G401 (cell line): ENCODE measurements around the gene SYCE3. TPM values are rescaled to one million over a fixed set of nuclear protein-coding genes. Genes with fewer than 3 reads are reported as not detected.

Experiments
- DNase-seq: peaks from one replicate; pipeline ENCODE4 v3.0.0-alpha.2; 2015; ENCODE audit warnings: low spot score
- in situ Hi-C: cut with HindIII; loops from 2 replicates; pipeline ENCODE4 v1.10.0; 2016; ENCODE audit warnings: low sequenced_read_pairs, mixed read lengths
- total RNA-seq: library from RNA; depleted of rRNA; stranded (reverse); fragments of >200 nt; shearing (Covaris generic); gene quantifications from 2 replicates; pipeline ENCODE4 v1.2.3, GENCODE V29; 2014

SYCE3 gene
- total RNA-seq, 1 experiment from 2014 or later = not detected

DNA sequence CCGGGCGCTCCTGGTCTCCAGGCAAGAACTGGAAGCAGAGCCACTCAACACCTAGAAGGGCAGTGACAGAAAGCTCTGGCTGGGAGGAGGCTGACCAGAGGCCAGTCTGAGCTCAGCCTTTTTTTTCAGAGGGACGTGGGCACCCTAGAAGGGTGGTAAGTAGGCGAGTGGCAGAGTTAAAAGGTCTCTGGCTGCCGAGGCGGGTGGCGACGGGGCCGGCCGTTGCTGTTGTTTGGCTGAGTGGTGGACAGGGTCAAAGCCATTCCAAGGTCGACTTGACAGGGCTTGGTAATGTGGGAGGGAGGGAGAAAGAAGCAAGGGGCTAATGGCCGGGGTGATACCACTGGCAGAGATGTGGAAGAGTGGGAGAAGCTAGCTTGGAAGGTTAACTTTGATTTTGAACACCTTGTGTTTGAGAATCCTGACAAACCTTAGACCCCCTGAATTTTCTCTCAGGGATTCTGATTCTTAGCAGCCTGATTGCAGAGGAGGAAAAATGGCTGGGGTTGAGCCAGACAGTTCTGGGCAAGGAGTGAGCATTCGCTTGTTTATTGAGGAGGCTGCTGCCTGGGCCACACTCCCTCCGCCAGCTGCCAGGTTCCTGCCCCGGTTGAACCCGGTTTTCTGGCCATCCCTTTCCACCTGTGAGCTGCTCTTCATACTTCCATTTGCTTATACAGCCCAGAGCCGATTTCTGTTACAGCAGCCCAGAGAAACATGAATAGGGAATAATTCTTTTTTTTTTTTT lies 868 bp upstream of the SYCE3 start:
- peak; percentile 68 for DNase-seq

GRCh38 chr22:50561401-50562358 lies 1.0 kb downstream of the SYCE3 start:
- no peak for DNase-seq
- in situ Hi-C loops = no loop called here

More for the DNA sequence above, 868 bp upstream of the SYCE3 start:
- in situ Hi-C loops = no loop called here

- DNase-seq = no peak
- in situ Hi-C loops = no loop called here
Measured at GRCh38 chr22:50560034-50560433, 2.7 kb downstream of the SYCE3 start.

GRCh38 chr22:50556703-50557102 lies 6.0 kb downstream of the SYCE3 start:
- in situ Hi-C loops = no loop called here
- no peak for DNase-seq

- no peak for DNase-seq
Measured at GRCh38 chr22:50553310-50553709, 9.4 kb downstream of the SYCE3 start.

DNA sequence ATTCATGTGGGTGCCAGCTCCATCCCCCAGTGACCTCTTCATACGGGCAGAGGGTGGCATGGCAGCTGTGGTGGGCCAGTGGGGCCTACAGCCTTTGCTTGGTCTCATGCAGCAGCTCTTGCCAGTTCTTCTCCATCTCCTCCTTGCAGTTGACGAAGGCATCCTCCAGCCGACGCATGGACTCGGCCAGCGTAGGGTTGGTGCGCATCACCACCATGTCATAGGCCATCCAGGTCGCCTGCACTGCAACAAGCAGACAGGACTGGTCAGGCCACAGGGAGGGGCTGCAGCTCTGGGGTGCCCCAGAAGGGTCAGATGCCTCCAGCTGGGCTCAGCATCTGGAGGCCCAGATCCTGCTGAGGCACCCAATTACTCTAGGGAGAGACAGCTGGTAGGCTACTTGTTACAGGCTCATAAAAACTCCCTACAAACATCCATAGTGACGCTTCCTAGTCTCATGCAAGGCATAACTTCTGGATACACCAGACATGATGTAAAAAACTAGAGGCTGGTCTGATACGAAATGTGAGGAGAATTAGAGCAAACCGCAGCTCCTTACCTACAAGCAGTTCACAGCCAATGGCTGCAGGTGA lies 11.5 kb downstream of the SYCE3 start:
- DNase-seq = no peak
- in situ Hi-C loops = no loop called here

More at GRCh38 chr22:50553310-50553709, 9.4 kb downstream of the SYCE3 start:
- in situ Hi-C loops = no loop called here

GRCh38 chr22:50550395-50550794 lies 12.3 kb downstream of the SYCE3 start:
- in situ Hi-C loops = no loop called here
- DNase-seq = no peak

DNA sequence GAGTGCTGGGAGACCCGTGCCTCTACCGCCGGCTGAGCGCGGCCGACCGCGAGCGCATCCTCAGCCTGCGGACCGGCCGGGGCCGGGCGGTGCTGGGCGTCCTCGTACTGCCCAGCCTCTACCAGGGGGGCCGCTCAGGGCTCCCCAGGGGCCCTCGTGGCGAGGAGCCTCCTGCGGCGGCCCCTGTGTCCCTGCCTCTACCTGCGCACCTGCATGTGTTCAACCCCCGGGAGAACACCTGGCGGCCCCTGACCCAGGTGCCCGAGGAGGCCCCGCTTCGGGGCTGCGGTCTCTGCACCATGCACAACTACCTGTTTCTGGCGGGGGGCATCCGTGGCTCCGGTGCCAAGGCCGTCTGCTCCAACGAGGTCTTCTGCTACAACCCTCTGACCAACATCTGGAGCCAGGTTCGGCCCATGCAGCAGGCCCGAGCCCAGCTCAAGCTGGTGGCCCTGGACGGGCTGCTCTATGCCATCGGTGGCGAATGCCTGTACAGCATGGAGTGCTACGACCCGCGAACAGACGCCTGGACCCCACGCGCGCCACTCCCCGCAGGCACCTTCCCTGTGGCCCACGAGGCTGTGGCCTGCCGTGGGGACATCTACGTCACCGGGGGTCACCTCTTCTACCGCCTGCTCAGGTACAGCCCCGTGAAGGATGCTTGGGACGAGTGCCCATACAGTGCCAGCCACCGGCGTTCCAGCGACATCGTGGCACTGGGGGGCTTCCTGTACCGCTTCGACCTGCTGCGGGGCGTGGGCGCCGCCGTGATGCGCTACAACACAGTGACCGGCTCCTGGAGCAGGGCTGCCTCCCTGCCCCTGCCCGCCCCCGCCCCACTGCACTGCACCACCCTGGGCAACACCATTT lies 13.6 kb downstream of the SYCE3 start:
- no peak for DNase-seq
- in situ Hi-C loops = no loop called here

DNA sequence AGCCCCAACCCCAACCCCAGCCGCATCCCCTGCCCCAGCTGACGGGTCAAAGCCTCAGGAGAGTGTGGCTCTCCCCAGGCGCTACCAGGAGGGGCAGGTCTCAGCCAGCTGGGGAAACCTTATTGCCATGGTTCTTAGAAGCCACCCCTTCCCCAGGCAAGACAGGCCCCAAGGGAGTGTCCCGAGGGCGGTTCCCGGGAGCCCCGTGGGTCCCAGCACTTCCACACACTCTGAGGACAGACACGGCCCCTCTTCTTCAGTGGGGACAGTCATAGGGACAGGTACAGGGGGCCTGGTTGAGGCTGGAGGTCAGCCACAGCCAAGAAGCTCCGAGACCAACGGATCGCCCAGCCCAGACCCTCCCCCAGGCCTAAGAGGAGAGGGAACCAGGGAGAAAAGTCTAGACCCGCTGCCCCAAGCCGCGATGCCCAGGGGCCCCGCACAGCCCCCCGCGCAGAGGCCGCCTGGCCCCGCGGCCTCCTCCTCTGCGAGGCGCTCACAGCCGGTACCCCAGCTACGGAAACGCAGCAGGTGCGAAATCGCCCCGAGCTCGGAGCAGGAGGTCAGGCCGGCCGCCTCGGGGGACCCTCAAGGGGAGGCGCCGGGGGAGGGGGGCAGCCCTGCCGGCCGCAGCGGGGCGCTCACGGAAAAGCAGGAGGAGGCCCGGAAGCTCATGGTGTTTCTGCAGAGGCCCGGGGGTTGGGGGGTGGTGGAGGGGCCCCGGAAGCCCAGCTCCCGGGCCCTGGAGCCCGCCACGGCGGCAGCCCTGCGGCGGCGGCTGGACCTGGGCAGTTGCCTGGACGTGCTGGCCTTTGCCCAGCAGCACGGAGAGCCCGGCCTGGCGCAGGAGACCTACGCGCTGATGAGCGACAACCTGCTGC lies 14.4 kb downstream of the SYCE3 start:
- in situ Hi-C loops = no loop called here

DNA sequence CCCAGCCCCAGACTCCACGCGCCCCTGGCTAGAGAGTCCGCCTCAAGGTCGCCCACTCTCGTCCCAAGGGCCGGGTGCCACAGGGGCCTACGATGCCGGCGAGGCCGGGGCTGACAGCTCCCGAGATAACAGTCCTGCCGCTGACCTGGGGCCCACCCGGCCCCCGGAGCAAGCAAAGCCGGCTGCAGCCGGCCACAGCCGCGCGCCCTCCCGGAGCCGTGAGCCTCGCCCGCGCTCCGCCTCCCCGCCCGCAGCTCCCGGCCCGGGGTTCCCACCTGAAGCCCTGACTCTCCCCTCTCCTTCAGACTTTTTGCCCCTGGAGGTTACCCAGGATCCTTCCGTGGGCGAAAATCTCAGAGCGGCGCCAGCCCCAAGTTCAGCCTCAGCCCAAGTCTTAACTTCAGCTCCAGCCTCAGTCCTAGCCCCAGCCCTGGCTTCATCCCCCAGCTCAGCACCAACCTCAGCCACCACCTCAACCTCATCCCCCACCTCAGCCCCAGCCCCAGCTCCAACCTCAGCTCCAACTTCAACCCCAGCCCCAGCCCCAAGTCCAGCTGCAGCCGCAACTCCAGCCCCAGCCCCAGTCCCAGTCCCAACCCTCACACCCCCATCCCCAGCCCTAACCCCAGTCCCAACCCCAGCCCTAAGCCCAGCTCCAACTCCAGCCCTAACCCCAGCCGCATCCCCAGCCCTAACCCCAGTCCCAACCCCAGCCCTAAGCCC lies 15.3 kb downstream of the SYCE3 start:
- in situ Hi-C loops = no loop called here
- no peak for DNase-seq

More for the DNA sequence above, 14.4 kb downstream of the SYCE3 start:
- no peak for DNase-seq

DNA sequence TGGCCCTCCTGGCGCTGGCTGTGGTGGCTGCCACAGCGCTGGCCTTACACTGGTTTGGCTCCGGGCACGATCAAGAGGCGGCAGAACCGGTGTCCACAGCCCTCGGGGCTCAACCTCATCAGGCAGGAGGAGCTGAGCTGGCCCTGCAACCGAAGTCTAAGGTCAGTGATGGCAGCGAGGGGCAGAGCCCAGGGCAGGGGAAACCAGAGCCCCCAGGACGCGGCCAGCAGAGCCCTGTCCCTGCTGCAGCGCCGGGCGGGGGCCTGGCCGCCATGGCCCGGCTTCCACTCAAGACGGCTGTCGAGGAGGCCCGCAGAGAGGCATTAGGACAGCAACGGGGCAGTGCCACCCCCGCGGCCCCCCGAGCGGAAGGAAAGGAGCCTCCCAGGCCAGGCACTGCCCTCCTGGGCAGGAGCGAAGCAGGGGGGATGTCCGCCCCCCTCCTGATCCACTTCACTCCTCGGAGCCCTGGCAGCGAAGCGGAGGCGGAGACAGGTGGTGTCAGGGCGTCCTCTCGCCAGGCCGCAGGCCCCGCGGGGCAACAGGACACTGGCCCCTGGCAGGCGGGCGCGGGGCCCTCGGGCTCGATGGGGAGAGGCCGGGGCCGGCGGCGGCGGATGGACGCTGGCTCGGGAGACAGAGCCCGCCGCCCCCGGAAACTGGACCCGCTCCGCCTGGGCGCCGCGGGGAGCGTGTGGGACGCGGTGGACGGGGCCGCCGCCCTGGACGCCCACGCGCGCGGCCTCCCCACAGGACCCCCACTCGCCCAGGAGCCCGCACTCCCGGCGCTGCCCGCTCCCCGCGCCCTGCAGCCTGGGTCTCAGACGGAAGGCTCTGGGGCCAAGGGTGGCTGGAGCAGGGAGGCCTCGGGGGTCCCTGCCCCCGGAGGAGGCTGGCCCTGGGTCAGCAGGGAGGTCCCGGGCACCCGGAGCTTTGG lies 16.1 kb downstream of the SYCE3 start:
- no peak for DNase-seq
- in situ Hi-C loops = no loop called here

DNA sequence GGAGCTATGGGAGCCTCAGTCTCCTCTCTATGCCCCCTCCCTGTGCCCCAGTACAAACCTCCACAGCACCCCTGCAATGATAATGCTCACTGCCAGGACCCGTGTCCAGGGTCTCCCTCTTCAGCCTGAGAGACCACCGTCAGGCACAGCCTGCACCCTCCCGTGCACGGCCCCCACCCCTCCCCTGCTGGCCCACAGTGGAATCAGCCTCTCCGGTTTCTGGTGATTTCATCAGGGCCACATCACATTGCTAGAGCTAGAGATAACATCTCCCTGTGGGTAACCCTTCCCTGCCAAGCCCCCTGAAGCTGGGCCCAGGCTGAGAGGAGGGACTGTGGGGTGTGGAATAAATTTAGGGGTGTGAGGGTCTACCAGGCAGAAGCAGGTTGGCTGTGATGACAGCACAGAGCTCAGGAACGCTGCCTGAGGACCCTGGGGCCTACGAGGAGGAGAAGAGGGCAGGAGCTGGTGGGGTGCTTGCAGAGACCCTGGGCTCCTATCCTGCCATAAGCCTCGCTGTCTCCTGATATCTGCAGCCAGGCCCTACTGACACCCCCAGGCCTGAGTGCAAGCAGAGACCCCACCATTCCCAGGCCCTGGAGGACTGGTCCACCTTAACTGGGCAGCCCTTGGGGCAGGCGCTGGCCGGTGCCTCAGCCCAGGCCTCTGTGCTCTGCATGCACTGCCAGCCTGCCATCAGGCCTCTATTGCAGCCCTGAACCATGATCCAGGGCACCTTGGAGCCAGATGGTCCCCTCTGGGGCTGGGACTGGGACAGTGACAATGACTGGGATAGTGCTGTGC lies 17.0 kb downstream of the SYCE3 start, which contains the start of gene KLHDC7B:
KLHDC7B (plus strand) TSS at position 378 of the 804 bp plus-strand sequence; CDS start at position 723, 345 bp downstream.
- in situ Hi-C loops = no loop called here
- no peak for DNase-seq

GRCh38 chr22:50544746-50545253 lies 17.9 kb downstream of the SYCE3 start:
- peak; percentile 32 for DNase-seq
- in situ Hi-C loops = no loop called here

GRCh38 chr22:50544078-50544745 lies 18.5 kb downstream of the SYCE3 start:
- in situ Hi-C loops = no loop called here
- peak; percentile 48 for DNase-seq
